Transverse colon (tissue), 3 donors: ENCODE results near the gene PHAF1.

ENCODE experiments used
- EP300 ChIP-seq: sonication (generic); formaldehyde crosslinking; IDR thresholded peaks from one replicate; pipeline ENCODE4 v1.6.1; 2017; ENCODE audit warnings: antibody characterized with exemption, low read depth
- POLR2A ChIP-seq: fragments of 450-650 bp; IDR thresholded peaks from one replicate; pipeline ENCODE4 v1.6.1; 2016; ENCODE audit warnings: antibody characterized with exemption, mild to moderate bottlenecking, moderate library complexity
- TF ChIP-seq, protein P1 (sequence below), 5 experiments: fragments of 200-600 bp in 3 of 5; fragments of 450-650 bp in 2 of 5; sonication (generic) in 3 of 5; IDR thresholded peaks; 1 replicate in 2 of 5; 2 replicates in 3 of 5; pipeline ENCODE4 v1.5.1; 2016 to 2017; ENCODE audit warnings: antibody characterized with exemption in 5 of 5, inconsistent platforms in 3 of 5, mild to moderate bottlenecking in 2 of 5, moderate library complexity in 1 of 5

DNA sequence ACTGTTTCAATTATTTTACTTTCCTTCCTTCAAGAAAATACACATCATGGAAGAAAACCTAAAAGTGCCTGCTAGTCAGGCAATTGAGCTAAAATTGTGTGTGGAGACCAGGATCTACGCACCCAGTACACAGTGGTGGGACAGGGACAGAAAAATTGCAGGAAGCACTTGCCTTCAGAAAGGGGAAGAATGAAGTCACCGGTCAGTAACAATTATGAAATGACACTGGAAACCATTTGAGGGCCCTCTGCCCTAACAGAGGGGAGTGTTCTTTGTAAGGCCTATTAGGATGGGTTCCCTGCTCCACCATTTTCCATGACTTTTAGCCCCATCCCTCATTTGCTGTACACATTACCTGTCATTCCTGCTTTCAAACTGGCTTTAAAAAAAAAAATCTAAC is 4.5 kb upstream of the PHAF1 start:
- TF ChIP-seq EP300: no peak
- TF ChIP-seq, protein P1, sequence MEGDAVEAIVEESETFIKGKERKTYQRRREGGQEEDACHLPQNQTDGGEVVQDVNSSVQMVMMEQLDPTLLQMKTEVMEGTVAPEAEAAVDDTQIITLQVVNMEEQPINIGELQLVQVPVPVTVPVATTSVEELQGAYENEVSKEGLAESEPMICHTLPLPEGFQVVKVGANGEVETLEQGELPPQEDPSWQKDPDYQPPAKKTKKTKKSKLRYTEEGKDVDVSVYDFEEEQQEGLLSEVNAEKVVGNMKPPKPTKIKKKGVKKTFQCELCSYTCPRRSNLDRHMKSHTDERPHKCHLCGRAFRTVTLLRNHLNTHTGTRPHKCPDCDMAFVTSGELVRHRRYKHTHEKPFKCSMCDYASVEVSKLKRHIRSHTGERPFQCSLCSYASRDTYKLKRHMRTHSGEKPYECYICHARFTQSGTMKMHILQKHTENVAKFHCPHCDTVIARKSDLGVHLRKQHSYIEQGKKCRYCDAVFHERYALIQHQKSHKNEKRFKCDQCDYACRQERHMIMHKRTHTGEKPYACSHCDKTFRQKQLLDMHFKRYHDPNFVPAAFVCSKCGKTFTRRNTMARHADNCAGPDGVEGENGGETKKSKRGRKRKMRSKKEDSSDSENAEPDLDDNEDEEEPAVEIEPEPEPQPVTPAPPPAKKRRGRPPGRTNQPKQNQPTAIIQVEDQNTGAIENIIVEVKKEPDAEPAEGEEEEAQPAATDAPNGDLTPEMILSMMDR (IDR thresholded peaks at IDR 0.05): no peak
- TF ChIP-seq POLR2A: no peak
